NCI-H2107 treated with DMSO at 0.1 percent for 48 hours (cell line): ENCODE measurements around the gene OTUD3.
"Not testable (repeated sequence)": the region's sequence is repeated elsewhere in the genome, so short reads cannot be mapped to it uniquely, and the experiment has no call there.

Experiments
- DNase-seq: peaks from one replicate; lab custom pipeline; 2025; ENCODE audit not compliant: unreplicated experiment; lab: John Stamatoyannopoulos, UW

OTUD3 gene

GRCh38 chr1:19882111-19883071 is at the start of gene OTUD3:
Gene OTUD3, plus strand, starts transcription at chr1:19882395. Its CDS starts 119 bp downstream, at chr1:19882514.
- DNase-seq: peak; percentile 97

- no peak for DNase-seq
Measured at GRCh38 chr1:19835578-19835977, 46.6 kb upstream of the OTUD3 start.

- no peak for DNase-seq
Measured at GRCh38 chr1:19837866-19838265, 44.3 kb upstream of the OTUD3 start.

- no peak for DNase-seq
Measured at GRCh38 chr1:19840228-19840627, 42.0 kb upstream of the OTUD3 start.

GRCh38 chr1:19844731-19845495 is 37.3 kb upstream of the OTUD3 start:
- DNase-seq: no peak

- DNase-seq: no peak
Measured at GRCh38 chr1:19845555-19845954, 36.6 kb upstream of the OTUD3 start.

GRCh38 chr1:19846338-19846737 is 35.9 kb upstream of the OTUD3 start:
- no peak for DNase-seq

- DNase-seq: not testable (repeated sequence)
Measured at GRCh38 chr1:19847334-19847733, 34.9 kb upstream of the OTUD3 start.

GRCh38 chr1:19849307-19849706 is 32.9 kb upstream of the OTUD3 start:
- DNase-seq: not testable (repeated sequence)

- DNase-seq: no peak
Measured at GRCh38 chr1:19850214-19850613, 32.0 kb upstream of the OTUD3 start.

GRCh38 chr1:19852036-19852435 is 30.2 kb upstream of the OTUD3 start:
- DNase-seq: no peak

- DNase-seq: no peak
Measured at GRCh38 chr1:19854866-19855265, 27.3 kb upstream of the OTUD3 start.

GRCh38 chr1:19858893-19859292 is 23.3 kb upstream of the OTUD3 start:
- no peak for DNase-seq

GRCh38 chr1:19859876-19860275 is 22.3 kb upstream of the OTUD3 start:
- DNase-seq: no peak

- DNase-seq: no peak
Measured at GRCh38 chr1:19860418-19860817, 21.8 kb upstream of the OTUD3 start.

- no peak for DNase-seq
Measured at GRCh38 chr1:19861034-19861433, 21.2 kb upstream of the OTUD3 start.

GRCh38 chr1:19861842-19862530 is 20.2 kb upstream of the OTUD3 start:
- DNase-seq: no peak

- DNase-seq: no peak
Measured at GRCh38 chr1:19862944-19863343, 19.3 kb upstream of the OTUD3 start.

GRCh38 chr1:19864570-19865160 is 17.5 kb upstream of the OTUD3 start:
- no peak for DNase-seq

GRCh38 chr1:19866029-19866428 is 16.2 kb upstream of the OTUD3 start:
- DNase-seq: no peak

- peak; percentile 32 for DNase-seq
Measured at GRCh38 chr1:19866758-19867157, 15.4 kb upstream of the OTUD3 start.
